T-helper 1 cell treated with Interleukin-12 subunit alpha and Interleukin-12 subunit beta and Interleukin-4 antibody, amounts not matched to agents 30 μg/mL and 1 μg/mL, for 36 hours (primary cell): Measurements from ENCODE around the gene CHN2.

Experiments used
- H3K27ac Mint-ChIP-seq: one replicate; pipeline ENCODE4 v1.8.0; 2021; ENCODE audit warnings: mild to moderate bottlenecking, mixed read lengths
- H3K27me3 Mint-ChIP-seq: one replicate; pipeline ENCODE4 v1.8.0; 2021; ENCODE audit warnings: low read depth, mixed read lengths
- H3K36me3 Mint-ChIP-seq: one replicate; pipeline ENCODE4 v1.8.0; 2021; ENCODE audit warnings: low read depth, mixed read lengths
- H3K4me1 Mint-ChIP-seq: one replicate; pipeline ENCODE4 v1.8.0; 2021; ENCODE audit warnings: low read depth, mixed read lengths
- H3K4me3 Mint-ChIP-seq: one replicate; pipeline ENCODE4 v1.8.0; 2021; ENCODE audit warnings: mild to moderate bottlenecking, moderate library complexity, mixed read lengths
- H3K9me3 Mint-ChIP-seq: one replicate; pipeline ENCODE4 v1.8.0; 2021; ENCODE audit warnings: mixed read lengths

Gene CHN2

DNA sequence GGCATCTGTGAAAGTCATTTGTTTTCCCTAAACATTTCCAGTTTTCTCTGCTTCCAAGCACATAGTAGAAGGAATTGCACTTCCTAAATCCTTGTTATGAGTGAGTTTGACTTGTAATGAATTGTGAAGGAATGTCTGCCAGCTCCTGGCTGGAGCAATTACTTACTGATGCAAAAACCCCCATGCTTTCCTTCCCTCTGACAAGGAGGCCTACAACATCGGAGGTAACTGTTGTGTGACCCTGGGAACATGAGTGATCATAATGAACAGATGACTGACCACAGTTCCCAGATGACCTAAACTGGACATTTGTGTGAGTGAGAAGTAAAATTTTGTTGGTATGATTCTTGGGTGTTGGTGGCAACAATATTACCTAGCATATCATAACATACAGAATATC is 26.9 kb upstream of the CHN2 start:
- no peak overlapping the region for H3K4me3 Mint-ChIP-seq
- H3K4me1 Mint-ChIP-seq: no peaks in the 10 kb centered on the region
- H3K9me3 Mint-ChIP-seq: peaks cover 4% of the 10 kb centered on the region
- H3K27me3 Mint-ChIP-seq: peaks cover 3% of the 10 kb centered on the region
- H3K36me3 Mint-ChIP-seq: no peaks in the 10 kb centered on the region
- no peak overlapping the region for H3K27ac Mint-ChIP-seq

DNA sequence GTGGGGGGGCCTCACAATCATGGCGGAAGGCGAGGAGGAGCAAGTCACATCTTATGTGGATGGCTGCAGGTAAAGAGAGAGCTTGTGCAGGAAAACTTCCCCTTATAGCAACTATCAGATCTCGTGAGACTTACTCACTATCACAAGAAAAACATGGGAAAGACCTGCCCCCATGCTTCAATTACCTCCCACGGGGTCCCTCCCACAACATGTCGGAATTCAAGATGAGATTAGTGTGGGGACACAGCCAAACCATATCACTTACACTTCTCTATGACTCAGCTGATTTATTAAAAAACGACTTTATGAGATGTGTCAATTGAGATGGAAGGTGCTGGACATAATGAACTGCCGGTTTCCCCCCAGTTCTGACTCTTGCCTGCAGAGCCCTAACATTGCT is 23.8 kb upstream of the CHN2 start:
- H3K36me3 Mint-ChIP-seq: no peaks in the 10 kb centered on the region
- no peak overlapping the region for H3K4me3 Mint-ChIP-seq
- H3K27ac Mint-ChIP-seq: no peak overlapping the region
- peaks cover under 1% of the 10 kb centered on the region for H3K9me3 Mint-ChIP-seq
- peaks cover 3% of the 10 kb centered on the region for H3K27me3 Mint-ChIP-seq
- H3K4me1 Mint-ChIP-seq: no peaks in the 10 kb centered on the region

DNA sequence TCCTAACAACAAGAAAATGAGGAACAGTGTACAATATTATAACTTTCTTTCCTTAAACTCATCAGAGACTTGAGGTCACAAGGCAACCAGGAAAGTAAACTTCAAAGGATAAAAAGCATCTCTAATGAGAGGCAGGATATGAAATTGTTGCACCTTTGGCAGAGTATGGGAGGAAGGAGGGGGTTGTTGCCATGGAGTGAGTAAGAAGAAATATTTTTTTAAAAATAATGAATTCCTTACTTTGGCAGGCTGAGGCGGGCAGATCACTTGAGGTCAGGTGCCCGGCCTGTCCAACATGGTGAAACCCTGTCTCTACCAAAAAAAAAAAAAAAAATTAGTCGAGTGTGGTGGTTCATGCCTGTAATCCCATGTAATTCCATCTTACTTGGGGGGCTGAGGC is 21.1 kb upstream of the CHN2 start:
- H3K9me3 Mint-ChIP-seq: no peaks in the 10 kb centered on the region
- H3K36me3 Mint-ChIP-seq: no peaks in the 10 kb centered on the region
- H3K4me3 Mint-ChIP-seq: no peak overlapping the region
- H3K27ac Mint-ChIP-seq: no peak overlapping the region
- H3K27me3 Mint-ChIP-seq: peaks cover 13% of the 10 kb centered on the region
- peaks cover 5% of the 10 kb centered on the region for H3K4me1 Mint-ChIP-seq

DNA sequence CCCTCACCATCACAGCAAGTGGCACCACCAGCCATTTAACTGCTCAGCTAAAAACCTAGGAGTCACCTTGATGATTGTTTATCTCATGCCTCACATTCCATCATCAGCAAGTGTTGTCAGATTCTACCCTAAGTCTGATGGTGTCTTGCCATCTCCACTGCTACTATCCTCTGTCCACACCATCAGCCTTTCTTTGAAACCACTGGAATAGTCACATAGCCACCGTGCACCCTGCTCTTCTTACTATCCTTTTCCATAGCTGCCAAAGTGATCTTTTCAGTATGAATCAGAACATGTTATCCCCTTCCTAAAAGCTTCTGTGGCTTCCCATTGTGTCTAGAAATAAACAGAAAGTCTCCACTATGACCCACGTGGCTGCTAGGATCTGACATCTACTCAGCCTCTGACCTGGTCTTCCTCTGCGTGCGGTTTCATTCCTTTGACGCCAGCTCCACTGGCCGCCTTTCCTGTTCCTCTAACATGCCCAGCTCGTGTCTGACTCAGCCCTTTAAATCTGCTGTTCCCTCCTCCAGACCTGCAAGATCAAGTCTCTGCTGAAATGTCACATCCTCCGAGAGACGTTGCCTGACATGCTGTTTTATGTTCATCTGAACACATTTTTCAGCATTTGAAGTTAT is 16.5 kb upstream of the CHN2 start:
- Mint-ChIP-seq H3K9me3 (no peaks in the 10 kb centered on the region), H3K4me1 (peaks cover 5% of the 10 kb centered on the region), H3K27ac (no peak overlapping the region), H3K36me3 (no peaks in the 10 kb centered on the region), H3K4me3 (no peak overlapping the region), H3K27me3 (peaks cover 18% of the 10 kb centered on the region)

DNA sequence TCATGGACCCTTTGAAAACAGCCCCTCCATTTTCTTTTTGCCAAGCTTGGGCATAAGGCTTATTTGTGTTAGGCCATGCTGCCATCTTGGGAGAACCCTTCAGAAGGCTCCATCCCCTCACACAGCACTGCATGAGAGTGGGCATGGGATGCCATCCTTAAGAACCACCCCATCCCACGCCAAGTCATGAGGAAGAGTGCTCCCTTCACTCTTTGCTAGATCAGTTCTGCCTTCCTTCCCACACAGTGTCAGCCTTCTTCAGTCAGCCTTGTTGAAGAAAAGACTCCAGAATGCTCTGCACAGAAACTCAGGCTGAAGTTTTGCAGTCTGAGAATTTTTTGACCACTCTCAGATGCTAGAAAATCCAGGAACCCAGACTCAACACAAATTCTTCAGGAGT is 15.5 kb upstream of the CHN2 start:
- peaks cover 18% of the 10 kb centered on the region for H3K27me3 Mint-ChIP-seq
- H3K27ac Mint-ChIP-seq: no peak overlapping the region
- H3K4me3 Mint-ChIP-seq: no peak overlapping the region
- no peaks in the 10 kb centered on the region for H3K9me3 Mint-ChIP-seq
- H3K36me3 Mint-ChIP-seq: no peaks in the 10 kb centered on the region
- H3K4me1 Mint-ChIP-seq: peaks cover 5% of the 10 kb centered on the region

DNA sequence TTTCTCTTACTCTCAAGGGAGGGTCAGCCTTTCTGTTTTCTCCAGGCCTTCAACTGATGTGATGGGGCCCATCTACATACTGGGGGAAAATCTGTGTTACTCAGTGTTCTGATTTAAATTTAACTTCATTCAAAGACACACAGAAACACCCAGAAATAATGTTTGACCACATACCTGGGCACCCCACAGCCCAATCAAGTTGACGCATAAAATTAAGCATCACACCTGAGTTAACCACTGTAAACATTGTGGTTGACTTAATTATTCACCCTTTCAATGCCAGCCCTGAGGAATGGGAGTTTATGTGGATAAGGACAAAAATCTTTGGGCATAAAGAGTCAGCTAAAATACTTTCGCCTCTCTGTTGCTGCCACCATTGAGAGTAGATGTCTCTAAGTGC is 10.0 kb upstream of the CHN2 start:
- Mint-ChIP-seq H3K27me3 (peaks cover 23% of the 10 kb centered on the region), H3K9me3 (no peaks in the 10 kb centered on the region), H3K27ac (no peak overlapping the region), H3K4me3 (no peak overlapping the region), H3K4me1 (peaks cover under 1% of the 10 kb centered on the region), H3K36me3 (no peaks in the 10 kb centered on the region)

DNA sequence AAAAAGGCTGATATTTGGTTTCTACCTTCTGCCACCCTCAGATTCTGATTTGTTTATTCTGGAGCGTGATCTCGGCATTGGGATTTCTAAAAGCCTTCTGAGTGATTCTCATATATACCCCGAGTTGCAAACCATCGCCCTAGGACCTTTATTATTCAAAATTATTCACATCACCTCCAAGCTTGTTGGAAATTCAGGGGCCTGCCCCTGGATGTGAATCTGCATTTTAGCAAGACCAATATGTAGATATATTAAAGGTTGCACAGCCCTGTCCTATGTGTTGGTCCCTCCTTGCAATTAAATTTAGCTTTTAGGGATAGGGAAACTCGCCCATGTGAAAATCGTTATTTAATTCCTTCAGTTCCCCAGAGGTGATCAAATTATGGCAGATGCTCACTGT is 9.0 kb upstream of the CHN2 start:
- Mint-ChIP-seq H3K27ac (no peak overlapping the region), H3K4me1 (peaks cover 2% of the 10 kb centered on the region), H3K9me3 (no peaks in the 10 kb centered on the region), H3K27me3 (peaks cover 29% of the 10 kb centered on the region), H3K4me3 (no peak overlapping the region), H3K36me3 (no peaks in the 10 kb centered on the region)

DNA sequence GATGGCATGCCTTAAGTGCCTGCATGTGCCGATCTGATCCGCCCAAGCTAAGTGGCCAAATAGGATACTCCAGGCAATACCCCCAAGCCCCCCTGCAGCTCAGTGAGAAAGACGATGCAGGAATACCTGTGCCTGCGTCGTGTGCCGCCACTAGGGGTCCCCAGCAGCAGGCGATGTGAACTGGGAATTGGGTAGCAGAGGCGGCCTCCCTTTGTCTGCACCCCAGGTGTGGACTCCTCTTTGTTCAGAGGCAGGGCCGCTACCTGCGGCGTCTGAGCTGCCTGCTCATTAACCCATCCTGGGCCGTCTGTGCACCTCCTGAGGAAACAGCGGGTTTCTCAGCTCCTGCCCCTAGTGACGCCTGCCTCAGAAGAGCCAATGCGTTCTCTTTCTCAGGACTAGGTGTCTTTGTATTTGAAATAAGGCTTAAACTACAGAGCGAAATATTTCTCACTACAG is 4.8 kb upstream of the CHN2 start:
- Mint-ChIP-seq H3K4me3 (no peak overlapping the region), H3K4me1 (peaks cover 2% of the 10 kb centered on the region), H3K9me3 (no peaks in the 10 kb centered on the region), H3K27ac (no peak overlapping the region), H3K36me3 (no peaks in the 10 kb centered on the region), H3K27me3 (peaks cover 52% of the 10 kb centered on the region)

DNA sequence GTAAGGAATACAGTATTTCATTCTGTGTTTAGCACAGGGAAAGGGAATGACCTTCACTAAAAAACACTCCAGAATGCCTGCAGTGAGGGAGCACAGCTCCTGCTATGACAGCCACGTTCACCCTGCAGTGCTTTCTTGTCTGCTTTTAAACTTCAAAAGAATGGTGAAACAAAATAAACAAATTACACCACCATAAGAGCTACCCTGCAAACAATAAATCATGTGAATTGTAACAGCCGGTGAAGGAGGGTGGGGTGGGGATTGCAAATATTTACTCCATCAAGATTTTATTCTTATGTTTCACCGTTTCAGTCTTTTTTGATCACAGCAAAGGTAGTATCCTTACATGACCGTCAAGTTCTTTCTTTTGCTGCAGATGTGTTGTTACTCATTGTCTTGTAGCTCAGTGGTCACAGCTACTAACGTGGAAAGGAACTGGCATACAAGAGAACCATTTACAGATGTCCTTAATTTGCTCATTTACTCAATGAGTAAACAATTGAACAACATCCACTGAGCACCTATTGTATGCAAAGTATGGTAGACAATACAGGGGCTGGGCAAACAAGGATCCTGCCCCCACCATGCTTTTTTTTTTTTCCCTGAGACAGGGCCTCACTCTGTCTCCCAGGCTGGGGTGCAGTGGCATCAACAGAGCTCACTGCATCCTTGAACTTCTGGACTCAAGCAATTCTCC is 4.1 kb upstream of the CHN2 start:
- no peaks in the 10 kb centered on the region for H3K9me3 Mint-ChIP-seq
- H3K27me3 Mint-ChIP-seq: peaks cover 58% of the 10 kb centered on the region
- H3K4me3 Mint-ChIP-seq: no peak overlapping the region
- H3K27ac Mint-ChIP-seq: no peak overlapping the region
- H3K4me1 Mint-ChIP-seq: peaks cover 8% of the 10 kb centered on the region
- no peaks in the 10 kb centered on the region for H3K36me3 Mint-ChIP-seq

DNA sequence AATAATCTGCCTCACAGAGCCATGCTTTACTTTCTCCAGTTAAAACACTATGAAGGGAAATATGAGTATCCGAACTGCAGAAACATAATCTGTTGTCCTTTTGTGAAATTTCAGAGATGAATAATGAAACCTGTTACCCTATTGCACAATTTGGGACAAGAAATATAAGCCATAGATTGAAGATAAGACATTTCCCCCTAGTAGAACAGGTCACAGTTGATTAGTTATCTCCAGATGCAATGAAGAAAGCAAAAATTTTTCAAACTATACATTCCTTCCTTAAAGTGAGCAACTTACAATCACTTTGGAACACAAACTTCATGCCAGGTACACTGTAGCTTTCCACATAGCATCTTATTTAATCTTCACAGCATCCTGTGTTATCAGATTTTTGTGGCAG is 2.3 kb upstream of the CHN2 start:
- no peak overlapping the region for H3K4me3 Mint-ChIP-seq
- H3K27me3 Mint-ChIP-seq: peaks cover 72% of the 10 kb centered on the region
- no peaks in the 10 kb centered on the region for H3K9me3 Mint-ChIP-seq
- H3K36me3 Mint-ChIP-seq: no peaks in the 10 kb centered on the region
- no peak overlapping the region for H3K27ac Mint-ChIP-seq
- H3K4me1 Mint-ChIP-seq: peaks cover 17% of the 10 kb centered on the region

DNA sequence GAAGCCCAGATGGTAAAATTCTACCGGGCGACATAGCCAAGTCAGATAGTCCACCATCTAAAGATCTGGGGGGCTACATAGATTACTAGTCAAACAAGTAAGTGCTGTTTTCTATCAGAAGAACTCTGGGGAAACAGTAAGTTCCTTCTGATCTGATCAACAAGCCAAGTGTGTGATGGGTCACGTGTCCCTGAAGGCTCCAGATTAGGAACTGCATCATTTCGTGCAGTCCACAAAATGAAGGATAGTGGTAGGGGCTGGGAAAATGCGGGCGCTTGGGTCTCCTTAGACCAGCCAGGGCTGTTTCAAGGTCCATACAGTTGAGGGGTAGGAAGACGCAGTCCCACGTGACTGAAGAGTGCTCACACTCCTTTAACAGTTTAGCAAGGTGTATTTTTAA is 1.8 kb upstream of the CHN2 start:
- Mint-ChIP-seq H3K4me3 (no peak overlapping the region), H3K4me1 (peaks cover 17% of the 10 kb centered on the region), H3K27me3 (peaks cover 75% of the 10 kb centered on the region)

DNA sequence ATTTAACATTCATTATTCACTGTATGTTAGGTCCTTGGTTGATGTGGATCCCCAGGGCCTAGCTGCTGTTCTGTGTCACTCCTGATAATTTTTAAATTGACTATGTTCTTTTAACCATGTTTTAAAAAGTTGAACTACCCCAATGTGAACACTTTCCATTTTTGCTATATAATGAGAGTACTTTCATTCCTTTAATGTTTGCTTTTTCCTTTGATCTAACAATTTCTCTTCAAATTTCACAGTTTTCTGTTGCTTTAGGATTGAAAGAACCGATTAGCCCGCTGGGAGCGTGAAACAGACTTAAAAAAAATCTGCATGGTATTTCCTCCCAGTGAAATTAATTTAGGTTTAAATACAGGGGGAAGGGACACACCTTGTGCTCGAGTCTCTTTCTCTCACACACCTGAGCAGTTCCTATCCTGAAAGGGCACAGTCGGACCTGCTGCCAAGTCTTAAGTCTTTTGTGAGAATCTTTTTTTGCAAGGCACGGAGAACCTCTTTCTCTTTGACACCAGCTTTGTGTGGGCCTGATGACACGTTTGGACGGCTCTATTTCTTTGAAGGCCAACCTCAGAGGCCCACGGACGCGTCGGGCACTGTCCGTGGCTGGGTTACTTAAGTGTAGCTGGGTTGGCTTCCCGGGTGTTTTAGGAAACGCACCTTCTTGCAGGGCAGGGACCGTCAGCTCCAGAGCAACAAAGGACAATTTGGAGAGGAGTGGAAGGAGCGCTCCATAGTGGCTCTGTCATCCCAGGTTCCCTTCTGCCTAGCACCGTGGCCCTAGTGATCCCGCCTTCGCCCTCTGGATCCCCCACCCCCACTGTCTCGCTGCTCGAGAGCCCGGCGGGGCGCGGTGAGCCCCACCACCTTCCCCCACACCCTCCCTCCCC is 1.0 kb upstream of the CHN2 start:
- no peak overlapping the region for H3K27ac Mint-ChIP-seq
- peaks cover 17% of the 10 kb centered on the region for H3K4me1 Mint-ChIP-seq
- H3K4me3 Mint-ChIP-seq: peak overlapping the region; percentile 46
- no peaks in the 10 kb centered on the region for H3K36me3 Mint-ChIP-seq
- H3K27me3 Mint-ChIP-seq: peaks cover 77% of the 10 kb centered on the region
- H3K9me3 Mint-ChIP-seq: no peaks in the 10 kb centered on the region

More for the DNA sequence above, 1.8 kb upstream of the CHN2 start:
- Mint-ChIP-seq H3K27ac (no peak overlapping the region), H3K36me3 (no peaks in the 10 kb centered on the region), H3K9me3 (no peaks in the 10 kb centered on the region)

DNA sequence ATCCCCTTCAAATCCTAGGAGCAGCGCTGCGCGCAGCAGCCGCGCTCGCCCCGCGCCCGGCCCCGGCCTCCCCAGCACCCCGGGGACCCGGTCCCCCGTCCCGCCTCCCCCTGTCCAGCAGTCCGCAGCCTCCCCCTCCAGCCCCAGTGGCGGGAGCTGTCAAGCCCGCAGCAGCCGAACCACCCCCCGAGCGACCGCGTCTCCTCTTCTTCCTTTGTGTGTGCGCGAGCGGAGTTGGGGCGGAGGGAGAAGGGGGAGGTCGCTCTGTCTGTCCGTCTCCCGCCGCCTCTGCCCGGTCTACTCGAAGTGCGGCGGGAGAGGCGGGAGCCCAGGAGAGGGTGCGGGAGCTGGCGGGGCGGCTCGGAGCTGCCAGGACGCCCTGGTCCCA is 375 bp upstream of the CHN2 start:
- Mint-ChIP-seq H3K36me3 (no peaks in the 10 kb centered on the region), H3K4me1 (peaks cover 17% of the 10 kb centered on the region), H3K9me3 (no peaks in the 10 kb centered on the region), H3K4me3 (no peak overlapping the region), H3K27ac (no peak overlapping the region), H3K27me3 (peaks cover 74% of the 10 kb centered on the region)

DNA sequence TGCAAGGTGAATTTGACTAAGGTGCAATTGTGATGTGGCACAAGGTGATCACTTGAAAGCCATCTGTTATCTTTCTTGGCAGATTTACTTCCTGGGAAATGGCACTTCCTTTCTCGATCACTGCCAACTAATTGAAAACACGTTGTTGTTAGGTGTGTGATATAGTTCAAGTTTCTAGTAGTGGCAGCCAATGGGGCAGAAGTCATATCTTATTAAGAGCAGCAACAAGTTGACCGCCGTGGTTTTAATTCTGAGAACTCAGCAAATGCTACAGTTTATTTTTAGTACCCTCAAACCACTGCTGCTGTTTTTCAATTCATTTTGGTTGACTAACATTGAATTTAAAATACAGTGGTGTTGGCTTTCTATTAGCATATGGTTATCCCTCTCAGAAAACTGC is 1.6 kb downstream of the CHN2 start:
- Mint-ChIP-seq H3K9me3 (no peaks in the 10 kb centered on the region), H3K27ac (no peak overlapping the region), H3K4me3 (no peak overlapping the region), H3K4me1 (peaks cover 16% of the 10 kb centered on the region), H3K27me3 (peaks cover 61% of the 10 kb centered on the region), H3K36me3 (no peaks in the 10 kb centered on the region)
